GM12873 (cell line): ENCODE data around the gene ADPRS.

Experiments used
- TF ChIP-seq, protein P1 (sequence below): IDR thresholded peaks from 2 replicates; pipeline ENCODE4 v1.5.1; 2012; ENCODE audit warnings: low read depth, mild to moderate bottlenecking, moderate library complexity, low read length, control low read depth; ENCODE audit not compliant: insufficient read depth; ENCODE audit errors: missing control alignments

The ADPRS gene

DNA sequence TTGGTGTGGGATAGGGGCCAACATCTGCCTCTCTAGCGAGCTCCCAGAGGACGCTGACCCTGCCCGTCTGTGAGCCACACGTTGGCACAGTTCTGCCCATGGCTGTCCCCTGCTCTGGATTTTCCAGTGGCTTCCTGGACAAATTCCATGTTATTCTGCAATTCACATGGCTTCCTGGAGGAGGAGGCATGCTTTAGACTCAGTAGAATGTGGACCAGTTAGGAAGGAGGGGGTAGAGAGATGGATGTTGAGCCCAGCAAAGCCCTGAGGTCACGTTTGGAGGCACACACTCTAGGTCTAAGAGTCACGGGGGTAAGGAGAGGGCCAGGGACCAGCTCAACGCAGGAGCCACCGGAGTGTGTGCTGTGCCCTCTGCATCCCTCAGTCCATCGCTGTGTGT lies 24.1 kb downstream of the ADPRS start:
- TF ChIP-seq, protein P1, sequence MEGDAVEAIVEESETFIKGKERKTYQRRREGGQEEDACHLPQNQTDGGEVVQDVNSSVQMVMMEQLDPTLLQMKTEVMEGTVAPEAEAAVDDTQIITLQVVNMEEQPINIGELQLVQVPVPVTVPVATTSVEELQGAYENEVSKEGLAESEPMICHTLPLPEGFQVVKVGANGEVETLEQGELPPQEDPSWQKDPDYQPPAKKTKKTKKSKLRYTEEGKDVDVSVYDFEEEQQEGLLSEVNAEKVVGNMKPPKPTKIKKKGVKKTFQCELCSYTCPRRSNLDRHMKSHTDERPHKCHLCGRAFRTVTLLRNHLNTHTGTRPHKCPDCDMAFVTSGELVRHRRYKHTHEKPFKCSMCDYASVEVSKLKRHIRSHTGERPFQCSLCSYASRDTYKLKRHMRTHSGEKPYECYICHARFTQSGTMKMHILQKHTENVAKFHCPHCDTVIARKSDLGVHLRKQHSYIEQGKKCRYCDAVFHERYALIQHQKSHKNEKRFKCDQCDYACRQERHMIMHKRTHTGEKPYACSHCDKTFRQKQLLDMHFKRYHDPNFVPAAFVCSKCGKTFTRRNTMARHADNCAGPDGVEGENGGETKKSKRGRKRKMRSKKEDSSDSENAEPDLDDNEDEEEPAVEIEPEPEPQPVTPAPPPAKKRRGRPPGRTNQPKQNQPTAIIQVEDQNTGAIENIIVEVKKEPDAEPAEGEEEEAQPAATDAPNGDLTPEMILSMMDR: no peak

DNA sequence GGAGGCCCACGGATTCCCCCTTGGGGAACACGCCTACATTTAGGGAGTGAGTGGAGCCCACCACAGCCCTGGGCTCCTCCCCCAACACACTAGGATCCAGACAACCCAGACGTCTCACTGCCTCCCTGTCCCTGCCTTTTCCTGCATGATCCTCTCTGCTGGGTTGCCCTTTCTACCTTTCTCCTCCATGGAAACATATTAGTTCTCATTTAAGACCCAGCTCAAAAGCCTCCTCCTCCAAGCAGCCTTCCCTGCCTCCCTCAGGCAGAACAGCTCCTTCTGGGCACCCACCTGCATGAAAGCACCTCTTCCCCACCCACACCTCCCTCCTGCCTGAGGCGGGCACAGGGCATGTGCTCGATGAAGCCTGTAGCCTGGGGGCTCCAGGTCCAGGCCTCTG lies 25.7 kb downstream of the ADPRS start:
- TF ChIP-seq, protein P1: no peak

- TF ChIP-seq, protein P1: no peak
These were observed 26.5 kb downstream of the ADPRS start for GRCh38 chr1:36115200-36115669.

DNA sequence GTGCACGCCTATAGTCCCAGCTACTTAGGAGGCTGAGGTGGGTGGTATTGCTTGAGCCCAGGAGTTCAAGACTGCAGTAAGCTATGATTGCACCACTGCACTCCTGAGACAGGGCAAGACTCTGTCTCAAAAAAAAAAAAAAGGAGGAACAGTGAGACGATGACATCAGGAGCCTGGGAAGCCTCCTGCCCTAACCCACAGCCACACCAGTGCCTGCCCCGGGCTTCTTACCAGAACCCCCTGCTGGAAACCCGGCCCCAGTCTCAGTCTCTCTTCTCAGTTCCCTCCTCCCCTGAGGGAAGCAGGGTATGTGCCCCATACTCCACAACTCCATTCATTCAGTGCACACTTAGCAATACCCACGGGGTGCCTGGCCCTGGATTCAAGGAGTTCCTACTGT lies 27.2 kb downstream of the ADPRS start:
- TF ChIP-seq, protein P1: no peak

DNA sequence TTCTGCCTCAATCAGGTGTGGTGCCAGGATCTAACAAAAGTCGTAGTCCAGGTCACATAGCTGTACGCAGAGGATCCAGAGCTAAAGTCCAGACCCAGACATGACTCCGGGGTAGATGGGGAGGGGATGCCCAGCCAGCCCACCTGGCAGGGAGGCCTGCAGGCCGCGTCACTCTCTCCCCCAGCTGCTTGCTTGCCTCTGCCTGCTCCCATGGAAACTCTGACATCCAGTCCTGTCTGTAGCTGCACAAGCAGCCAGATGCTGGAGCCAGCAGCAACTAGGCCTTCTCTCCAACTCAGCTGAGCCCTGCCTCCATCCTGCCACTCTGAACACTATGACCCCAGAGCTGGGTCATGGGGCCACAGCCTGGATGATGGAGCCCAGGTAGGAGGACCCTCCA lies 28.2 kb downstream of the ADPRS start:
- TF ChIP-seq, protein P1: no peak

DNA sequence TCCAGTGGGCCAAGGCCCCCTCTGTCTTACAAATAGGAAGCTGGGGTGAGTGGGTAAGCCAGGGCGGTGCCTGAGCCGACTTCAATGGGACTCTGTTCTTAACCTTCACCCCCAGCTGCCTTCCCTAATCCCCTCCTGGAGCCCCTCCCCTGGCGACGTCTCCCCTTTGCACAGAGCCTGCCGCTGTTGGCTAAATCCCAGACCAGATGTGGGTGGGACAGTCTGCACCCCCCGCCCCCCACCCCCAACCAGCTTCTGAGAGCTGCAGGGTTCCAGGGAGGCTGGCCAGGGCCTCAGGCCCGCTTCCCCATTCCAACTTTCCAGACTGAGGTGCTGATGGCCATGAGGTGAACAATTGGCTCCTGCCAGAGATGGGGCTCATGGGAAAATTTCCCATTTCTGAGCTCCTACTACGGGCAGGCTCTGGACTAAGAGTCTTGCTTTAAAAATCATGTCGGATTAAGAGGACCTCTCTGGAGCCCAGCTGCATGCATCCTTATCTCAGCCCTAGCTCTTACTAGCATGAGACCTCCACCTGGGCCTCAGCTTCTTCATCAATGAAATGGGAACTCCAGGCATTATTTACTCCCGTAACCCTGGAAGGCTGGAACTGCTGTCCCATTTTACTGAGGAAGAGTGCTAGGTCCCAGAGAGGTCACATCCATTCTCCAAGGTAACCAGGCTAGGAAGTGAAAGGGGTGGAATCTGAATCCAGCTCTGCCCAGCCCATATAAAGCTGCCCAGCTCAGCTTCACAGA lies 29.9 kb downstream of the ADPRS start:
- TF ChIP-seq, protein P1: no peak

DNA sequence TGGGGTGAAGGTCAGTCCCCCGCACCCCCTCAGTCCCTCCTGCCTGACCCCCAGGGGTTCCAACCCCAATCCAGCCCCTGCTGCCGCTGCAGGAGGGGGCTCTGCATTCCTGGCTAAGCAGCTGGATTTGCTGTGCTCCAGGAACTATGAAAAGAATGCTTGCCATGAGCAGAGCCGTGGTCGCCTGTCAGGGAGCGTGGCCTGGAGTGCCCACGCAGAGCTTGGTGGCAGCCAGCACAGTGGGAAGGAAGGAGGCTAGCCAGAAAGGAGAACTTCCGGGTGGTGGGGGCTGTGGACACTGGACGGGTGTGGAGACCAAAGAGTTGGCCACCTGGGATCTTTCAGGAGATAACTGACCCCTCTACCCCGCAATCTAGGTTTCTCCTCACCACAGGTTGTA lies 30.8 kb downstream of the ADPRS start:
- TF ChIP-seq, protein P1: no peak
